Activated gamma-delta T cell treated with anti-CD3 and anti-CD28 coated beads, Interleukin-2, amount 50 U/mL, for 16 hours (primary cell): ENCODE results near the gene RO60.
"Not testable (repeated sequence)": the region's sequence is repeated elsewhere in the genome, so short reads cannot be mapped to it uniquely, and the experiment has no call there.

Experiments
- DNase-seq: peaks from one replicate; pipeline ENCODE4 v3.0.0-alpha.2; 2020; ENCODE audit warnings: low read depth

Gene RO60

DNA sequence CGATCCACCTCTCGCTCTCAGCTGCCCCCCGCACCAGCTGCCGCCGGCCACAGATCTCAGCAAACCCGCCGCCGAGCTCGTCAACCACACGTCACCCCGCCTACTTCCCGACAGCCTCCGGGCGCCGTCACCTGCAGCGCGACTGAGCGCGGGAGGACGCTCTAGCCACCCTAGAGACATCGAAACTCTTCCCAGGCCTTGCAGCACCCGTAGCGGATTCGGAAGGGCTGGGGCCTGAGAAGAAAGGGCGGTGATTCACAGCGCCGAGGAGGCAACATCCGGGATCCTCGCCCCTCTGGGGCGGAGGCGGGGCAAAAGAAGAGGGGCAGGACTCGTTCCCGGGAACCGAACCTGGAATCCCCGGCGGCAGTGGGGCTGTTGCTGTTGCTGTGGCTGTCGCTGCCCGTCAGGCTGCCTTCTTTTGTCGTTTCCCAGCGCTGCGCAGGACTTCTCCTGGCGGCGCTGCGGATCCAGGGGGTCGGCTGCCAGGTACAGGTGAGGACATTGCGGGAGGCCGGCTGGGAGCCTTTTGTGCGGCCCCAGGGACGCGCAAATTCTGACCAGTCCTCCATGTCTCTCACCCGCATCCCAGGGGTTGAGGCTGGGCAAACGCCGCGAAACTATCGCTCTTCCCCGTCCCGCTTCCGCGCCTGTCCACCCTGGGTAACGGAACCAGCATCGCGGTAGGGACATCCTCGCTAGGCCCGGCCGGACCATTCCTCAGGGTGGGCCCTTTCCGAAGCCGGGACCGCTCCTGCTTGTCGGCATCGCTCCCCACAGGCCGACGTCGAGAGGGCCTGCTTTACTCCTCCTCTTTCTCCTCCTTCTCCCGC lies at the start of gene RO60, which contains the start of gene UCHL5:
Gene RO60 (plus strand): TSS at position 331 of the 833 bp plus-strand sequence. CDS start 9,443 bp downstream, outside the sequence.
Gene UCHL5 (minus strand): TSS at position 79 of the 833 bp plus-strand sequence. CDS start 100 bp downstream, outside the sequence.
- peak; percentile 89 for DNase-seq

DNA sequence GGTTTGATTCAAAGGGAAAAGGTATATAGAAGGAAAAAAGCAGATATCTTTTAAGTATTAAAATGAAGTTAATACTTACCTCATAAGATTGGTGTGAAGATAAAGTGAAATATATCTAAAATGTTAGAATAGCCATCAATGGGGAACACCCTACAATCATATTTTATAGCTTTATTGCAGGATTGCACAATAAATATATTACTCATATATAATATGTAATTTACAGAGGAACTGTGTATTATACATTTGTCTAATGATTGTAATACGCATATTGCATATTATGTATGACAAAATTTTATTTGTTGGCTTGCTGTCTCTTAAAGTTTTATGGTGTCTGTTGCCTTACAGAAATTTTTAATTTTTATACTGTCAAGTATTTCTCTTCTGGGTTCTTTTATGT lies 48.0 kb upstream of the RO60 start:
- no peak for DNase-seq

DNA sequence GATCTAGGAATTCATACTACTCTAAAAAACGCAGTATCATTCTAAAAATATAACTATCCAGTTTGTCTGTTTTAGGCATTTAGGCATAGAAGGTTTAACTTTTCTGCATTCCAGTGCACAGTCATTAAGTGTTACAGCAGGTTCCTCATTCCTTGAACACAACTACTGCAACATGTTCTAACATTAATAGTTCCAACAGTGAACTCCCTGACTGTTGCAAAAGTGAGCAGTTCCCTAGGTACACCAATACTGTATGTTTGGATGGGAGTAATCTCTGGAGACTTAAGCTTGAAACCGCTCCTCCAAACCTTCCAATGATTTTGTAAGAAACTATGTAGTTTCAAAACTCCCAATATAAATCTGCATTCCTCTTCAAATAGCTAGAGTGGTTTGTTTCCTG lies 46.4 kb upstream of the RO60 start:
- no peak for DNase-seq

DNA sequence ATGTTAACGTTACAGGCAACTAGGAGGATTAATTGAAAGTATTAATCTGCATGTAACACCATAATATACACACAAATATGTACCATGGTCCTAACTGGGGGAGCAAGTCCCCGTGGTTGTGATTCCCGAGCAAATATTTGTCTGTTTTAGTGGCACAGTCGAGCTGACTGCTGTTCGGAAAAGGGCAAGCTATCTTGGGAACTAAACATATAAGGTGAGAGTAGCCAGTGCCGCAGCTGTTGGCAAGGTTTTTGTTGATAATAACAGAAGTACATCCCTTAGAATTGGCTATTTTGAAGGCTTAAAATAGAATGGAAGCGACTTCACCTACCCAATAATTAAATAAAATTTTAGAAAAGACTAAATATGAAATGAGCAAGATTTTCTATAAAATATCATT lies 45.7 kb upstream of the RO60 start:
- no peak for DNase-seq

DNA sequence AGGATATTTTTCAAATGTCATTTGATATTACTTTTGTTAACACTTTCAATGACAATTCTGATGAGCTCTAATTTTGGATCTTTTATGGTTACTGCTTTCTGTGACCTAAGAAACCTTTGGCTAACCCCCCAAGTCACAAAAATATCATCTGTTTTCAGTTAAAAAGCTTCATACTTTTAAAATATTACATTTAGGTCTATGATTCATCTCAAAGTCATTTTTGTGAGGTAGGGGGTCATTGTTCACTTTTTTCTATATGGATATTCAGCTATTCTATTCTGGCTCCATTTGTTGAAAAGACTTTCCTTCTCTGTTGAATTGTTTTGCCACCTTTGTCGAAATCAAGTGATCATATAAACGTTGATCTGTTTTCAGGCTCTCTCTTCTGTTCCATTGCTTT lies 45.0 kb upstream of the RO60 start:
- DNase-seq, result no peak

DNA sequence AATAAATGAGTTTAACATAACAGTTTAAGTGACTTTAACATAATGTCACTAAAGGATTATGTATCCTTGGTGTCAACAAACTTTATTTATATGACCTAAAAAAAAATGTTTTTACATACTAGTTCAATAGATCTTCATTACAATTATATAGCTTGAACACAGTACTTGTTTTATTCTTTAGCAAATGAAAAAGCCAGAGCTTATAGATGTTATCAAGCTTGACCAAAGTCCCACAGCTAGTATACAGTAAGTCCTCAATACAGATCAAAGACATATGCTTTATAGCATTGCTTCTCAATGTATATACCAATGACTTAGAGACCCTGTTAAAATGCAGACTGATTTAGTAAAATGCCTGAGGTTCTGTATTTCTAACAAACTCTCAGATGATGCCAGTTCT lies 42.6 kb upstream of the RO60 start:
- no peak for DNase-seq

DNA sequence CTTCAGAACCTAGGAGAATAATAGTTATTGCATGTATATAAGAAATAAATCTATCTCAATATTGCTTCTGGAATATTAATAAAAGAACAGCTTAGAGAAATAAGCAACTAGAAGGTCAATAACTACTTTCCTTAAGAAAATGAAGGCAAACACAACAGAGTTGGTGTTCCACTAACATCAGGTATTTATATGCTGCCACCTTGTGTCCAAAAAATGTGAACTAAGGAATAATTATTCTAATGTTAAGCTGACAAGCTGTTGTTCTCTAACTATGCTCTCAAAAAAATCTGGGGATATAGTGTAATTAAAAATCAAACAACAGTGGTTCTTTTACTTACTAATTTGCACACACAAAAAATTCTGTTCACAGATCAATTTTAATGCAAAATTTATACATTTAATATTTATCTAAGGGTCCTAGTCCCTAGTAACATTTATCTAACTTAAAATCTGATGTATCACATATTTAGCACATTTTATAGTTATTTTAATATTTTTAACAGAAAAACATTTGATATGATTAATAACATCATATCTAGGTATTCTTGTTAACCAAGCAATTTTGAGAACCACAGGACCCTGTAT lies 39.9 kb upstream of the RO60 start:
- DNase-seq, result no peak

DNA sequence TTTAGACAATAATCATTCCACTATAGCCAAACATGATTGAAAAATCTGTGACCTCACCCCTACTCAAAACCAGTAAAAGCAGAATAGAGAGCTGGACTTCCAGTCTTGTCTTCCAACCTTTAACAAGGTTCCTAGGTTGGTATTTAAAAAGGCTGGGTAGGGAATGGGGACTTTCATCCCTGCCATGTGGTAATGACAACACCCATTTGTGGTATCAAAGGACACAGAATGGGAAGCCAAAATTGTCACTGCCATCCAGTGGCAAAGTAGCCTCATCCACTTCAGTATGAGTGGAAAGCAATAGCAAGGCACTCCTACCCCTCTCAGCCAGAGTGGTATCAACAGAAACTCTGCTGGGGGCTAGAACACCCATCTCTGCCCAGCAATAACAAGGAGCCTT lies 34.2 kb upstream of the RO60 start:
- no peak for DNase-seq

DNA sequence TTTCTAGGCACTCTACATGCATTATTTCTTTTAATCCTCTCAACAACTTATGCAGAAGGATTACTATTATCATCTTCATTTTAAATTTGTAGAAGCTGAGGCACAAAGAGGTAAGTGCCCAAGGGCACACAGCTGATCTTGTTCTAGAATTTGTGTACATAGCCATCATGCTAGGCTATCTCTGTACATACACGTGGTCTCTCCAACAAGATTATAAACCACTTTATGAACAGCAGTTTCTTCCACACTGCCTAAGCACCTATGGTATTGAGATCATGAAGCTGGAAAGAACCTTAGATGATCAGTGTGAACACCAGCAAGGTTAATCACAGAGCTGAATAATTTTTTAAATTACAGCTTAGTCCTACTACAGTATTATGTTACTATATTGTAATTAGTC lies 29.1 kb upstream of the RO60 start:
- no peak for DNase-seq

DNA sequence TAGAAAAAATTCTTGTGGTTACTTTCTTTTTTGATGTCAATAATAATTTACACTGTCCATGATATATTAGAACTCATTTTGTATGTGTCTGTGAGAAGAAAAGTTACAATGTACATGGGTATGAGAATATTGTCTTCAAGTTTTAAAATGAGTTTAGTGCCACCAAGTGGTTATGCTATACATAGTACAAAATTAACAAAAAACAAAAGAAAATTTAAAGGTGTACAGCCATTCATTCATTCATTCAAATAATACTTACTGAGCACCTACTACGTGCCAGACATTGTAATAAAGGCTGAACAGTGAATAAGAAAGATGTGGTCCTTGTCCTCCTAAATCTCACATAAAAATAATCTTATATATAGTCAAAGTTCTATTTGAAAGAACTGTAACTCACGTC lies 28.0 kb upstream of the RO60 start:
- DNase-seq, result no peak

DNA sequence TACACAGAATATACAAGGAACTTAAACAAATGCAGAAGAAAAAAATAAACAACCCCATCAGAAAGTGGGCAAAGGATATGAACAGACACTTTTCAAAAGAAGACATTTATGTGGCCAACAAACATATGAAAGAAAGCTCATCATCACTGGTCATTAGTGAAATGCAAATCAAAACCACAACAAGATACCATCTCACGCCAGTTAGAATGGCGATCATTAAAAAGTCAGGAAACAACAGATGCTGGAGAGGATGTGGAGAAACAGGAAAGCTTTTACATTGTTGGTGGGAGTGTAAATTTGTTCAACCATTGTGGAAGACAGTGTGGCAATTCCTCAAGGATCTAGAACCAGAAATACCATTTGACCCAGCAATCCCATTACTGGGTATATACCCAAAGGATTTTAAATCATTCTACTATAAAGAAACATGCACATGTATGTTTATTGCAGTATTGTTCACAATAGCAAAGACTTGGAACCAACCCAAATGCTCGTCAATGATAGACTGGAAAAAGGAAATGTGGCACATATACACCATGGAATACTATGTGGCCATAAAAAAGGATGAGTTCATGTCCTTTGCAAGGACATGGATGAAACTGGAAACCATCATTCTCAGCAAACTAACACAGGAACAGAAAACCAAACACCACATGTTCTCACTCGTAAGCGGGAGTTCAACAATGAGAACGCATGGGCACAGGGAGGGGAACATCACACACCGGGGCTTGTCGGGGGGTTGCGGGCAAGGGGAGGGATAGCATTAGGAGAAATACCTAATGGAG lies 26.6 kb upstream of the RO60 start:
- DNase-seq, result not testable (repeated sequence)

DNA sequence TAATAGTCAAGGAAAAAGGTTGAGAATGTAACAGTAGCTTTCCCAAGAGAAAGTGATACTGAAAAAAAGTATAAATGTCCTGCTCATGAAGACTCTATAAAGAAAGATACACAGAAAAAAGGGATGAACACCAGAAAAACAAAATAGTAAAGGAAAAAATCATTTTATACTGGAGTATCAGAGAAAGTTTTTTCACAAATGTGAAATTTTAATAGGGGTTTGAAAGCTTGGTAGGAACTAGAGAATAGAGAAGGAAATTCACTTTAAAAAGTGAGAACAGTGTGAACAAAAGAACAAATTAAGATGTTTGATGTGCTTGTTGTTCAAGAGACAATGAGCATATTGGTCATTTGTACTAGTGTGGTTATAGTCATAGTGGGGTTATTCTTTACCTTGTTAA lies 25.8 kb upstream of the RO60 start:
- no peak for DNase-seq

DNA sequence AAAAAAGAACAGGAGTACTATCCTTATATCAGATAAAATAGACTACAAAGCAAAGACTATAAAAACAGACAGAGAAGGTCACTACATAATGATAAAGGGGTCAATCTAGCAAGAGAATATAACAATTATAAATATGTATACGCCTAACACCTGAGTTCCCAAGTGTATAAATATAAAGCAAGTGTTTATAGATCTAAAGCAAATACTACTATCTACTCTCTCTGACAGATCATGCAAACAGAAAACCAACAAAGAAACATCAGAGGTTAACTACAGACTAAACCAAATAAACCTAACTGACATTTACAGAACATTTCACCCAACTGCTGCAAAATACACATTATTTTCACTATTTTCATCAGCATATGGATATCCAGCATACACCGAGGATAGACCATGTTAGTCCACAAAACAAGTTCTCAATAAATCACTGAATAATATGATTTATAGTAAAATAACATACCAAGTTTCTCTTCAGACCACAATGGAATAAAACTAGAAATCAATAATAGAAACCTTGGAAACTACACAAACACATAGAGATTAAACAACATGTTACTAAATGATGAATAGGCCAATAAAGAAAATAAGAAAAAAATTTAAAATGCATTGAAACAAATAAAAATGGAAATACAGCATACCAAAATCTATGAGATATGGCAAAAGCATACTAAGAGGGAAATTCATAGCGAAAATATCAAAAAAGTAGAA lies 22.9 kb upstream of the RO60 start:
- no peak for DNase-seq

DNA sequence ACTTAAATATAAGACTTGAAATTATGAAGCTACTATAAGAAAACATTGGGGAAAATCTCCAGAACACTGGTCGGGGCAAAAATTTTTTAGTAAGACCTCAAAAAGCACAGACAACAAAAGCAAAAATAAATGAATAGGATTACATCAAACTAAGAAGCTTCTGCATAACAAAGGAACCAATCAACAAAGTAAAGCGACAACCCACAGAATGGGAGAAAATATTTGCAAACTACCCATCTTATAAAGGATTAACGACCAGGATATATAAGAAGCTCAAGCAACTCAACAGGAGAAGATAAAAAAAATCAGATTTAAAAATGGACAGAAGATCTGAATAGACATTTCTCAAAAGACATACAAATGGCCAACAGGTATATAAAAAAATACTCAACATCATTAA lies 19.4 kb upstream of the RO60 start:
- DNase-seq, result no peak

DNA sequence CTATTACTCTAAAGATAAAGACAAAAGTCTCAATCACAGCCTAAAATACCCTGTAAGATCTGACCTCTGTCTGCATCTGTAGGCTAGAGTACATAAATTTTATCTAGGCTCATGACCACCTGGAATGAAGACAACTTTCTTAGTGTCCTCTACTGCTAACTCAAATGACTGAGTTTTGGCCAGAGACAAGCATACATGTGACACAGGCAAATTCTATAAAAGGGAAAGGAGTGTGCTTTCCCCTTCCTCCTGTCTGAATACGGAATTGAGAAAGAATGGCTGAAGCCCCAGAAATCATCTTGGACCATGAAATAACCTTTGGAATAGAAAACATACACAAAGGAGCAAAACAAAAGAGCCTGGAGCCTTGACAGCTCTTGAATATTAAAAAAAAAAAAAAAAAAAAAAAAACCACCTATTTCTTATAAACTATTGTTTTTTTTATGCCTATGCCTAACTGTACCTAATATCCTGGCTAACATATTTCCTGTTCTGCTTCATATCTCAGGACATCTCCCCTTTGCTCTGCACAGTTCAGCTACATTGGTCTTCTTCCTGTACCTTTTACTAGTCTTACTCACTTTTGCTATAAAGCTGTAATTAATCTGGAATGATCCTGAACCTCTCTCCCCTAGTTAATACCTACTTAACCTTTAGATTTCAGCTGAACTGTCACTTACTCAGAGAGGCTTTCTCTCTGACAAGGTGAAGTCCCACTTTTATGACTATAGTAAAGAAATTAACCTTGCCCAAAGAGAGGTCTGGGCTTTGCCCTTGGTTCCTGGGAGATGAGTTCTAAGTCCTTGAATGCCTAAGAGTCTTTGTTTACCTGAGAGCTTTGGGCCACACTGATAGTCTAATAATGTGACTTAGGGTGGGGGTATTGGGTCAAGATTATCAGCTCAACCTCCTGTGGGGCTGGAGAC lies 16.4 kb upstream of the RO60 start:
- no peak for DNase-seq

DNA sequence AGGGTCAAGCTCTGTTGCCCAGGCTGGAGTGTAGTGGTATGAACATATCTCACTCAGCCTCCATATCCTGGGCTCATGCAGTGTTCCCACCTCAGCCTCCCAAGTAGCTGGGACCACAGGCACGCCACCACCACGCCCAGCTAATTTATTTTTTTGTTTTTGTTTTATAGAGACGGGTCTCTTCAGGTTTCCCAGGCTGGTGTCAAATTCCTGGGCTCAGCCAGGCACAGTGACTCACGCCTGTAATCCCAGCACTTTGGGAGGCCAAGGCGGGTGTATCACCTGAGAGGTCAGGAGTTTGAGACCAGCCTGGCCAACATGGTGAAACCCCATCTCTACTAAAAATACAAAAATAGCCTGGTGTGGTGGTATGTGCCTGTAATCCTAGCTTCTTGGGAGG lies 10.5 kb upstream of the RO60 start:
- not testable (repeated sequence) for DNase-seq

DNA sequence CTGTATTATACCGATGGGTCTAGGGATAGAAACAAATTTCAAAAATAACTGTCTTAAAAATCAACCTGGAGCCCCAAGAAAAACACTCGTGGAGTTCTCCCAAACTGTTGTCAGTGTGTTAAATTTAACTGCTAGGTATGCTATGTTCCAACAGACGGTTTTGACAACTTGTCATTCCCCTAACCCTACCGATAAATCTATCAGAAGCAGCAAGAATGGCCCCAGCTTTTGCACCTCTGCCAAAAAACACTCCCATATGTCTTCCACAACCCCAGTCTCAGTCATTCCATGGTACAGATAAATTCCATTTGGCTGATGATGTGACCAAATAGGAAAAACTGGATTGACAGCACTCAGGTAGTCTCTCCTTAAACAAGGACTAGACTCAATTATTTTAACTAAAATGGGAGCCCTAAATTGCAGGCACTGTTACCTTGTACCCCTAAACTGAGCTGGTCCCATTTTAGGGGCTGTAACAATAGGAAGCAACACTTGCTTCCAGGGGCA lies 5.2 kb upstream of the RO60 start:
- DNase-seq, result no peak

DNA sequence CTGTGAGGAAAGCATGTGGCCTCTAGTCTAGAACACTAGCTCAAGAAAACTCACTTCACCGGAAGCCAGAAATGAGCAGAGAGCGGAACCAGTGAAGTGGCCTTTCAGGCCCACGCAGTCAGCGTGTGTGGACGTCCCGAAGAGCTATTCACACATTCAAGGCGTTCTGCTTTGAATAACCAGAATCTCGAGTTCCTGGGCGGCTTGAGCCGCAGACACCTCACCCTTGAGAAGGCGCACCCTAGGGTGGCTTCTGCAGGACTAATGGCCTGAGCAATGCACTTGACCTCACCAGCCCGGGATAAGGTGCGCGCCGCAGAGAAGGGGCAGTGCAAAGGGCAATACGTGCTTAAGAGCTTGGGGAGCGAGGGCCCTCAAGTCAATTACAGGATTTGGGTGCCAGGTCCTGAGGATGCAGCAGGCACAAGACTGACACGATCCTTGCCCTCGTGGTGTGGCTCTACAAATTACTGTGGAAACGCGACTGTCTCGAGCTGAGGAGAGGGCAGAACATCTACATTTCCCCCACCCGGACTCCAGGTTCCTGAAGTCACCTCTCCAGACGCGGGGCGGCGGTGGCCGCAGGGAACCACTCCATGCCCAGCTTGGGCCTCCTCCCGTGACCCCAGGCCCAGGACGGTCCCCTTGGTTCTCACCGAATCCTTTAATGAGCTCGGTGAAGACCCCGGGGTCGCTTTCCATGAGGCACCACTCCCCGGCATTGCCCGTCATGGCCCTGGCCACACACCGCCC lies 707 bp upstream of the RO60 start:
- peak; percentile 49 for DNase-seq

DNA sequence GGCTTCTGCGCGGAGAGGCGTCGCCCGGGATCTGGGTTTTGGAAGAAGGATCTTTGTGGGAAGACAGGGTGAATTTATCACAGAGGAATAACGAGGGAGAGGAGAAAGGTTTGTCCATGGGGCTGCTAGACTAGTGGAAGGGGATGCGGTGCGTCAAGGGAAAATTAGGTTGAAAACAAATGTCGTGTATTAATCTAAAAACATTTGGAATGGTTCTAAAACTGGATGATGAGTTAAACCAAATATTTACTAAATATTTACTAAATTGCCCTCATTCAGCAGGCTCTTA lies 647 bp downstream of the RO60 start:
- DNase-seq, result no peak

DNA sequence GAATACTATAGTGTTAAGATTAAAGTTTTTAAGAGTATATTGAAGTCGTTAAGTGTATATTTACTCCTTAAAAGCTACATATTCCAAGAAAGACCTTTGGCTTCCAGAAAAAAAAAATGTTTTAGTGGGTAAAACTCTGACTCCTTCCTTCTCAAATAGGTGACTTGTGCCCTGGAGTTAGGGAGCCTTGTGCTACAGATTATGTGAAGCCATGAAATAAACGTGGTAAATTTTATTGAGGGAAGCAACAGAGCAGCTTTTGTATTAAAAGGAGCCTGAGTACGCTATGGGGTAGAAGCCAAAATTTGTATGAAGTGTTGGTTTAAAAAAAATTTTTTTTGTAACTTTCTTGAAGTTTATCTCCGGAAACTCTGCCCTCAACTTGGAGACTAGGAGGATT lies 994 bp downstream of the RO60 start:
- no peak for DNase-seq
